ENCODE measurements around the gene ST8SIA6. TPM values are rescaled to one million over a fixed set of nuclear protein-coding genes. Genes with fewer than 3 reads are reported as not detected.
A peak's percentile ranks its signal among the peaks of the same experiment; 100 is the strongest.
"Not testable (repeated sequence)": the region's sequence is repeated elsewhere in the genome, so short reads cannot be mapped to it uniquely, and the experiment has no call there.

Gene ST8SIA6
- total RNA-seq, 1 donor from 2014 or later: 0.13 TPM

DNA sequence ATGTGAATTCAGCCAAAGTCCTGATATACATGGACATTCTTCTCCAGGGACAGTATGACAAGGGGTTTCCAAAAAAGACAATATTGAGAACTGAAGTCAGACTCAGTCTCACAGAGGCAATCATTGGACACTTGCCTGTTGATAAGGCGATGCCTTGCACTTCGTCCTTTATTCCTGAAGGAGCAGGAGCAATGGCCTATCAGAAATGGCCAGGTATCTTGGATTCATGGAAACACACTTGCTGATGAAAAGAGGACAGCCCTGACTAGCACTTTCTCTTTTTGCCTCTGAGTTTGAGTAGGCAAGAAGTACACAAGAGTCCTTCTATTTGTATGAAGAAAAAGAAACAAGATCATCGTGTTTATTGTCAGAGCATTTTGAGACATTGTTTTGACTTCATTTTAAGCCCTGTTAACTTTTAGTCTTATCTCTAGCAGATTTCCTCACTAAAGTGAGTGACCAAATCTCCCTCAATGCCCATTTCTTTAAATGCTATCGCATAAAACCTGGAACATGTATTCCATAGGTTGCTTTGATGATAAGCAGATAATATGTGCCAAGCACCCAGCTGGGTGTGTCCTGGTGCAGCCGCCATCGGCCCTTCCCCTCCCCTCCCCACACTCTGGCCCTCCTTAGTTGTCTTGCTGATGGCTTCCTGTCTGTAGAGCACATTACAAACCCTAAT, 26.6 kb downstream of the ST8SIA6 start:
- no peak for DNase-seq (ENCODE audit: low read depth in 2 of 2)

DNA sequence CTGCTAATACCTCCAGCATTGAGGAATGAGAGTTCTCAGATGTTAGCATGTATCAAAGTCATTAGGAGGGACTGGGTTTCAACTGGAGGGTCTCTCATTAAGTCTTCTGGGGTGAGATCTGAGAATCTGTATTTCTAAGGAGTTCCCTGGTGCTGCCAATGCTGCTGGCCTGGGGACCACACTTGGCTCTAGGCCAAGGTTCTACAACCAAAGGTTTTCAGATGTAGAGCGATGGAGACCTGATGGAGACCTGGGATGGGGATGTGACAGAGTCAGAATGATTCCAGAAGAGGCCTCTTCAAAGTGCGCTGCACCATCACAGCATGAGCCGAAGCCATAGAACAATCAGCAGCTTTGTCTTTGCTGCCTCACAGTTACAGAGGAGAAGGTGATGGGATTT, 27.2 kb downstream of the ST8SIA6 start:
- no peak for DNase-seq (ENCODE audit: low read depth in 2 of 2)

DNA sequence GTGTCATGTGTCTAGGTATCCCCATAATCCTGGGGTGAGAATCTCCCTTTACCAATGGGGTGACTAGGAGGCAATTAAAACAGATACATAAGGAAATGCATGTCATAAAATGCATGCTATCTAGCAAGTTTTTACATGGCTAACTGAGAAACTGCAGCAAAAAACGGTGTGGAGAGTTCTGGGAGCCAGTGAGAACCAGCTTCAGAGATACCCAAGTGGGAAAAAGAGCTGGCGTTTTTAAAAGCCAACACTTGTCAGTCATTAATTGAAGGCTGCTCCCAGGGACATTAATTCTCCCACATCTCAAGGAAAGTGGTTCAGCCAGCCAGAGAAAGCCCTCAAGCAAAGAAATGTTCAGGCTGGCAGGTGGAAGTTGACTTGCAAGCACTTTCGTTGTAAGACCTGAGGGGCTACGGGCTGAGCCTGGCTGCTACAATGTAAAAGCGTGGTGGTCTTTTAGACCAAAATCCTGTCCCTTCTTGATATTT, 28.1 kb downstream of the ST8SIA6 start:
- DNase-seq (ENCODE audit: low read depth in 2 of 2): no peak

DNA sequence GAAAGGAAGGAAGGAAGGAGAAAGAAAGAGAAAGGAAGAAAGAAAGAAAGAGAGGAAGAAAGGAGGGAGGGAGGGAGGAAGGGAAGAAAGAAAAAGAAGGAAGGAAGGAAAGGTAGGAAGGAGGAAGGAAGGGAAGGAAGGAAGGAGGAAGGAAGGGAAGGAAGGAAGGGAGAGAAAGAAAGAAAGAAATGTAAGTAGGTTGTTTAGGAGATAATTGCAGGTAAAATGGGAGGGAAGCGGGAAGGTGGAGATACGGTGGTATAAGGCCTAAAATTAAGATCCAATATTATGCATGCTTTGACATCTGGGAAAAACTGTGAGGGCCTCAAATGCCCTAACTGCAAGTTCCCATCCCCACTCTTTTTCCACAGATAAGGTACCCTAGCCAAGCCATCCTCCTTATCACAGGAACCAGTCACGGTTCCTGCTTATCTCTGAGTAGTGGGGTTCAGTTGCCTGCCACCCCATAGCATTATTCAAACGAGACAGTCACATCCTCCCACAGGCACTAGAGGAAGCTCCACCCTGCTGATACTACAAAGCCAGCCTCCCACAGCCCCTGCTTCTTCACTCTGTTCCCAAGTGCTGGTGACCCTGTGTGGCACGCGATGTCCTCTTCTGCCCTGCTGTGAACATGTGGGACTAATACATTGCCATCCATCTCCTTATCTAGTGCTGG, 28.7 kb downstream of the ST8SIA6 start:
- DNase-seq (ENCODE audit: low read depth in 2 of 2): peak; percentile 36 to 73

DNA sequence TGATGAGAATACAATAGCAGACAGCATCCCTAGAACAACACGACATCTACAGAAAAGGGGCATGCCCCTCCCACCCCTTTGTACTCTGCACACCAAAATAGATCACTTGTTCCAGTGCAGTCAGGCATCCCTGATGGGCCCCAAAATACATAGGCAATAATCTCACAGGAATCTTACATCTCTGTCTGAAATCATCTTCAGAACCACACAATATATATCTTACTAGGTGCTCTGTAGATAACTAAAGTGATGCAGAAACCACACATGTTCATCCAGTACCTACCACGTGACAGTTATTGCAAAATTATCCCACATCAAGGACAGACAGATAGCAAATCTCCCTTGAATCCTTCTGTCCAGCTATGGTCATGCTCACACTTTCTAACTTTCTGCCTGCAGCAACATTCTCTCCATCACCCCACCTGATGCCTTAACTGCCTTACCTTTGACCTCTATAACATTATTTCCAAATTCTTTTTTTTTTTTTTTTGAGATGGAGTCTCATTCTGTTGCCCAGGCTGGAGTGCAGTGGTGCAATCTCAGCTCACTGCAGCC, 30.7 kb downstream of the ST8SIA6 start:
- no peak for DNase-seq (ENCODE audit: low read depth in 2 of 2)

DNA sequence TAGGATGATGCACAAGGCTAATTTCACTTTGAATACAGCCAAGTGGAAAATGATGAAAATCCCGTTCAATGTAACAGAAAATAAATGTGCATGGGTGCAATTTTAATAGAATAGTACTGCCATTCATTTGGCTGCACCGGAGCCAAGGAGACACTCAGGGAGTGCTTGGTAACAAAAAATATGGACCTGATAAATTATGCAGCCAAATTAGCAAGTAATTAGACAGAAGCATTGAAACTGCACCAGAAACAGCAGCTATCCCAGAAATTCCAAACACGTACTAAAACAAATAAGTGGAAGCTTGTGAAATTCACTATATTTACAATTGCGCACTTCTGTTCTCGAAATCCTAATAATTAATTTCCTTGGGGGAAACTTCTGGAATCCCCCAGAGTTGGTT, 31.5 kb downstream of the ST8SIA6 start:
- DNase-seq (ENCODE audit: low read depth in 2 of 2): no peak

DNA sequence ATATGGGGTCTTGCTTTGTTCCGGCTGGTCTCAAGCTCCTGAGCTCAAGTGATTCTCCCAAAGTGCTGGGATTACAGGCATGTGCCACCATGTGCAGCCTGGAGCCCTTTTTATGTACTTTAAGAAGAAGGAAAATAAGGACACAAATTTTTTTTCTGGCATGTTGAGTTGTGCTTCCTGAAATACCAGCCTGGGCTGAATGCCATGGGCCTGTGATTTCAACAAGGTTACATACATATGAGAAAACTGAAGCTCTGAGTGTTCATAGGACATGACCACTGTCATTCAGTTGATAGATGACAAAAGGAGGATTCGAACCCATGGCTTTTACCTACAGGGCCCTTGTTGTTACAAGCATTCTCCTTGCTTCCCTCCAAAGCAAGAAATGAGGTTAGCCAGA, 36.1 kb downstream of the ST8SIA6 start:
- peak in 1 of 2 donors; percentile 14 for DNase-seq (ENCODE audit: low read depth in 2 of 2)

DNA sequence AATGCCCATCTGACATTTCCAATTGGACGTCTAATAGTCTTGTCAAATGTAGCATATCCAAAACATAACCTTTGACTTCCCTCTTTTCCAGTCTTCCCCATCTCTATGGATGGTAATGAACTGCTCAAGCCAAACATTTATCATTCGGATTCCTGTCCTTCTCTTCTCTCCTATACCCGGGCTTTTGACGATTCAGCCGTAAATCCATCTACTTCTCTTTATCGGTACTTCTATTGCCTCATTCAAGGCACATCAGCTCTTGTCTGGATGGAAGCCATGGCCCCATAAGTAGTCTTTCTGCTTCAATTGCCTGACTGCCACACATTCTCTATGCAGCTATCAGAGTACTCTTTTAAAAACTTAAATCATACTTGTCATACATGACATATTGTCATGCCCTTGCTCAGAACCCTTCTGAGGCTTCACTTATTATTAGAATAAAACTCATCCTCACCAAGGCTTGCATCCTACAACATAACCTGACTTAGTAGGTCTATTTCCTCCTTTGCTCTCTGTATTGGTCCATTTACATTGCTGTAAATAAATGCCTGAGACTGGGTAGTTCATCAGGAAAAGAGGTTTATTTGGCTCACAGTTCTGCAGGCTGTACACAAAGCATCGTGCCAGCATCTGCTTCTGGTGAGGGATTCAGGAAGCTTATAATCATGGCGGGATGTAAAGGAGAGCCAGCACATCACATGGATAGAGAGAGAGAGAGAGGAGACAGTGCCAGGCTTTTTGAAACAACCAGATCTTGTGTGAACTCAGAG, 37.8 kb downstream of the ST8SIA6 start:
- no peak for DNase-seq (ENCODE audit: low read depth in 2 of 2)

DNA sequence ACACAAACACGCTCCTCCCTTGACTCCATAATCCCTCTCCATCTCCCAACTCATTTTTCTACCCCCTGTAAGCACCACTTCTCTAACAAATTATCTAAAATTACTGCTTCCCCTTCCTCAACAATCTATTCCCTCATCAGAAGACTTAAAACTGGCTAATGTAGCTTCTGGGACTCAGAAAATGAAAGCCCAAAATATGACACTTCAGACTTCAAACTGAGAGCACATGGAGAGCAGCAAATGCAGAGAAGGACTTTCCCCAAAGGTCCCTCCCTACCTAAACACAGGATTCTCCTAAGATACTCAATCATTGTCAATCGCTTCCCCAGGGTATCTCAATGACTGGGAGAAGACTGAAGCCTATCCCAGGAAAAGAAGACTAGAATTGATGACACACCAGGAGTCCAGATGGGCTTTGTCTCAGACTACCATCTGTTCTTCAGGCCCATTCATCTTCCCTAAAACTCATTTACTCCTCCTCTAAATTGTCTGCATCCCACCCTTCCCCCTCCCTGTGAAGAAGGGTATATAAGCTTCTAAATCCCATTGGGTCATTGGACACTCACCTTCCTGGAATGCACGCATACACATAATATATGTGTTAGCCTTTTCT, 39.2 kb downstream of the ST8SIA6 start:
- DNase-seq (ENCODE audit: low read depth in 2 of 2): no peak

DNA sequence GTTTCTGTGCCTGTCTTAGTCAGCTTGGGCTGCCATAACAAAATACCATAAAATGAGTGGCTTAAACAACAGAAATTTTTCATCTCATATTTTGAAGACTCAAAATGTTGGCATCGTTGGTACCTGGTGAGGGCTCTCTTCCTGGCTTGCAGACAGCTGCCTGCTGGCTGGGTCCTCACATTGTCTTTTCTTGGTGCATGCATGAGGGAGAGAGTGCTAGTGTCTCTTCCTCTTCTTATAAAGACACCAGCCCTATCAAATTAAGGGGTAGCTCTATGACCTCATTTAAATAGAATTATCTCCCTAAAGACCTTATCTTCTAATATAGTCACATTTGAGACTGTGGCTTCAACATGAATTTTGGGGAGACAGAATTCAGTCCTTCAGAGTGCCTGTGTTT, 39.9 kb downstream of the ST8SIA6 start:
- no peak for DNase-seq (ENCODE audit: low read depth in 2 of 2)

DNA sequence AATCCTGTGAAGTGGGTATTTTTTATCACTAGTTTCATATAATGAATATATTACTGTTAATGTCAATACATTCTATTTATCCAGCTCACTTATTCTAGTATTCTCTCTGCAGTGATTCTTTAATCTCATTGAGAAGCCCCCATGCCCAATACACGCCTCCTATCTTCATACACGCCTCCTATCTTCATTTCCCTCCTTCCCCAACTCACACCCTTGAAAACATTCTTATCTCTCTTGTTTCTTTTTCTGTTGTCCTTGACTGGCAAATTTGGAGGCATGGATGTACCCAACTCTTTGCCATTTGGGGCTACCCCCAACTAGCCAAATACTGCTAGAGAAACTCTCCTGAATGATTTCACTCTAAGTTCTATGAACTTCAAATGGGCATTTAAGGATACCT, 40.5 kb downstream of the ST8SIA6 start:
- no peak for DNase-seq (ENCODE audit: low read depth in 2 of 2)

DNA sequence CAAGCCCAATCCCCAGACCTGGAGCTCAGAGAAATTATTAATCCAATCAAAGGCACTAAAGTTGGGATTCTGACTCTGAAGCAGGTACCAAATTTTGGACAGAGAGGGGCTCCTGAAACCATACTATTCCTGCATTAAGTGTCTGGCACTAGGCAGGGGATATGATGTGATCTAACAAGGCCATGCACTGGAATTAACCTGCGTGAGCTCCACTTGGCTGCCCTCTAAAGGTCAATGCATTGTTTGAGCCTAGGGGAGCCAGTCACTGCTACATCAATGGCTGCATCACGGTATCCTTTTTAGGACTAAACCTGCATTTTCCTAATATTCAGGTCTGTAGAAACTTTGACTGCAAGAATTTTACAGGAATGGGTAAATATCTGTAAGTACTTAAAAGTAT, 42.1 kb downstream of the ST8SIA6 start:
- DNase-seq (ENCODE audit: low read depth in 2 of 2): peak; percentile 3 to 32

DNA sequence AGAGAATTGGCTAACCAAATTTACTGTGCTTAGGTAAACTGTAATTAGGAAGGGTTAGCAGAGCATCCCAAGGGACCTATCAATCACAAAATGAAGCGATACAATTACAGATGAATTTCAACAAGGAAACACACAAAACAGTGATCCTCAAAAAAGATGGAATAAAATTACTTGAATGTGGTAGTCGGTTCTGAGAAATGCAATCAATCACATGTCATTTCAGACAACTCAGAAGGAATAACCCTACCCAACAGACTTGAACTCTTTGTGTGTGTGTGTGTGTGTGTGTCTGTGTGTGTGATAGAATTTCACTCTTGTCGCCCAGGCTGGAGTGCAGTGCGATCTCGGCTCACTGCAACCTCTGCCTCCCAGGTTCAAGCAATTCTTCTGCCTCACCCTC, 43.5 kb downstream of the ST8SIA6 start:
- DNase-seq (ENCODE audit: low read depth in 2 of 2): no peak

DNA sequence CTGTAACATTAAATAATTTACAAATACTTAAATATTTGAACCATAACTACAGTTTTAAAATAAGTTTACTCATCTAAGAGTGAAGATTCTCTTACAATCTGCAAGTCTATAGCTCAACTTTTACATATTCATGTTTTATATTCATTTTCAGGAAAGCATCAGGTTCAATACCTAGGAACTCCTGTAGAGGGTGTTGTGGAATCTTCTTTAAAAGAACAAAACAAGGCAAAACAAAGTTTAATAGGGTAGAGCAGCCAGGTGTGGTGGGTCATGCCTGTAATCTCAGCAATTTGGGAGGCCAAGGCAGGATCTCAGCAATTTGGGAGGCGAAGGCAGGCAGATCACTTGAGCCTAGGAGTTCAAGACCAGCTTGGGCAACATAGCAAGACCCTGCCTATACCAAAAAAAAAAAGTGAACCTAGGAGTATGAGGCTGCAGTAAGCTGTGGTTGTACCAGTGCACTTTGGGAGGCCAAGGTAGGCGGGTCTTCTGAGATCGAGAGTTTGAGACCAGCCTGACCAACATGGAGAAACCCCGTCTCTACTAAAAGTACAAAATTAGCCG, 45.1 kb downstream of the ST8SIA6 start:
- DNase-seq (ENCODE audit: low read depth in 2 of 2): peak; percentile 5 to 32

DNA sequence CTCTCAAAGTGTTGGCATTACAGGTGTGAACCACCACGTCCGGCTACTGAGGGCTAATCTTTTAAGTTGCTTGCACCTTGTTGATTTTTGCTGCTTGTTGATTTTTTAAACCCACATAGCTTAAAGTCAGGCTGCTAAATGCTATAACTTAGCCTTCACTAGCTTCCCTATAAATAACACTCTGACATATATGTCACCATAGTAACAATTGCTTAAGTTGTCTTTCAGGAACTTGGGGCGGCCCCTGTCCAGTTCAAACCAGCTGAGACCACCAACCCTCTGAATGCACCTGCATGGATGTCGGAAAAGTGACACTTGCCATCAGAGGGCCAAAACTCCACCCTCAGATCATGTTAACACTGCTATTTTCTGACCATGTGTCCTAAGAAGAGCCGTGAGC, 47.3 kb downstream of the ST8SIA6 start:
- no peak for DNase-seq (ENCODE audit: low read depth in 2 of 2)

DNA sequence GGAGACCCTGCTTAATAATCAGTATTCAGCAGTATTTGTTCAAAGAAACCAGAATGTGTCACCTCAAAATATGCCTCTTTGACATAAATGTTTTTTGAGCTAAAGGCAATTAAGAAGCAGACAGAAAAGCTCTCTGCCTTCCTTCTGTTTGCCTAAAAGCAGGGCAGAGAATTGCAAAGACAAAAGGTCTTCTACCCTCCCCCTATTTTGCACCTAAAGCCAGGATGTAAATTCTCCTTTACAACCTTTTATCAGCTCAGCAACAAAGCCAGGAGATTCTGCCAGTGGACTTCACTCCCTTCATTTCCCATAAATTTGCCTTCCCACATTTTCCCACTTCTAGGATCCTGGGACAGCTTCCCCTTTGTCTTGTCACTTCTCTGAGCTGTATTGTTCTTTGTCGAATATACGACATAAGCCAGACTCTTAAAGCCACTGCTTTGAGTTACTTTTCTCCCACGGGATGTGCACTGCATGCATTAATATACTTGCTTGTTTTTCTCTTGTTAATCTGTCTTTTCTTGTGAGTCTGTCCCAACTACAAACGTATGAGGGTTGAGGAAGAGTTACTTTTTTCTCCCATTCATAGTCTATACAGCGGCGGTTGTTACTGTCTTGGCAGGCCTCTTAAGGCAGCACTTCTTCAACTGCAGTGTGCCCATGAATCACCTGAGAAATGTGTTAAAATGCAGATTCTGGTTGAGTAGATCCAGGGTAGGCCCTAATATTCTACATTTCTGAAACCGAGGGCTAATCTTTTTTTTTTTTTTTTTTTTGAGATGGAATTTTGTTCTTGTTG, 48.2 kb downstream of the ST8SIA6 start:
- DNase-seq (ENCODE audit: low read depth in 2 of 2): no peak

DNA sequence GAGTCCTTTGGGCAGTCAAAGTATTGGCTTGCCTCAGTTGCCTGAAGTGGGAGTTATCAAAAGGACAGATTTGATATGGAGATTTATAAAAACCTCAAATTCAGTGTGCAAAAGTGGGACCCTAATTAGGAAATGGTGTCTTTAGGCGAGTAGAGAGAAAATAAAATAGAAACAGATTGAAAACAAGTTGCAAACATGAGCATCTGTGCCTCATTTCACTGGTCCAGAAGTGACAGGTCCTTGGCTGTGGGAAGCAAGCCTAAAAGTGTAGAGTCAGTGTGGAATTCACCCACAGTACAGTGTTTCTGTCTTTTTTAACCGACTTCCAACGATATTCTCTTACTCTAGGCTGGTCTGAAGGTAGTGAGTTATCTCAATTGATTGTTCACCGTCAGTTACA, 51.2 kb downstream of the ST8SIA6 start:
- no peak for DNase-seq (ENCODE audit: low read depth in 2 of 2)

DNA sequence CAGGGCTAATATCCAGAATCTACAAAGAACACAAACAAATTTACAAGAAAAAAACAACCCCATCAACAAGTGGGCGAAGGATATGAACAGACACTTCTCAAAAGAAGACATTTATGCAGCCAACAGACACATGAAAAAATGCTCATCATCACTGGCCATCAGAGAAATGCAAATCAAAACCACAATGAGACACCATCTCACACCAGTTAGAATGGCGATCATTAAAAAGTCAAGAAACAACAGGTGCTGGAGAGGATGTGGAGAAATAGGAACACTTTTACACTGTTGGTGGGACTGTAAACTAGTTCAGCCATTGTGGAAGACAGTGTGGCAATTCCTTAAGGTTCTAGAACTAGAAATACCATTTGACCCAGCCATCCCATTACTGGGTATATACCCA, 52.4 kb downstream of the ST8SIA6 start:
- DNase-seq (ENCODE audit: low read depth in 2 of 2): not testable (repeated sequence)

DNA sequence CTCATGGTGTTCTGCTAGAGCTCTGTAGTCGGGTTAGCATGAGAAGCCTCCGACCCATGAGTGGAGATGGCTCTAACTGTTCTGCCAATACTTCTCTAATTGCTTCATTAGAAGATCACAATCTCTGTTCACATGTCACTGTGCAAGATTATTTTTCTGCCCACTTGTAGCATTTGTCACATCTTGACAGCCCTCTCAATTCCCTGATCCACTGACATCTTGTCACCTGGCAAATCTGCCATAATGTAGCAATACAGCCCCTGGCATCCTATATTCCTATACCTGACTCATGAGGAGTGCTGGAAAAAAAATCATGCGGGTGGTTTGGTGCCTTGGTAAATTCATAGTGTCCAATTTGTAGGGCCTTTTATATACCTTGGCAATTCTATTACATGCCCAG, 58.4 kb downstream of the ST8SIA6 start:
- no peak for DNase-seq (ENCODE audit: low read depth in 2 of 2)

DNA sequence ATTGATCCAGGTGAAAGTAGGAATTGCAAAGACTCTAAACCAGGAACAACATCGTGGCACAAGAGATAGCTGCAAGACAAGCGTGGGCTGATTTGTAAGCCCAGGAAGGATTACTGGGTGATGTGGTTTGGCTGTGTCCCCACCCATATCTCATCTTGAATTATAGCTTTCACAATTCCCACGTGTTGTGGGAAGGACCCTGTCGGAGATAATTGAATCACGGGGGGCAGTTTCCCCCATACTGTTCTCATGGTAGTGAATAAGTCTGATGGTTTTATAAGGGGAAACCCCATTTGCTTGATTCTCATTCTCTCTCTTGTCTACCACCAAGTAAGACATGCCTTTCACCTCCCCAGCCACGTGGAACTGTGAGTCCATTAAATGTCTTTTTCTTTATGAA, 59.5 kb downstream of the ST8SIA6 start:
- no peak for DNase-seq (ENCODE audit: low read depth in 2 of 2)

Measured in dermis microvascular lymphatic vessel endothelial cell (primary cell).